HCT116 (cell line): Measurements from ENCODE around the gene PLA2G2F. TPM values are rescaled to one million over a fixed set of nuclear protein-coding genes. Genes with fewer than 3 reads are reported as not detected.

ENCODE experiments used
- ATAC-seq: fragments of 200-7000 bp; cut with Tn5 transposase; 2 replicates; pipeline ENCODE4 v1.9.1; 2020; ENCODE audit warnings: mild to moderate bottlenecking, moderate library complexity
- BruUV-seq: library from RNA; stranded (reverse); fragments of 400-500 nt; replicated peaks from 2 replicates; lab custom pipeline; 2021; lab: Mats Ljungman, UMichigan
- CTCF ChIA-PET: fragments of 300-600 bp; sonication (Branson Sonifier 250); formaldehyde crosslinking; loops from one replicate; lab custom pipeline; 2021; ENCODE audit warnings: antibody characterized with exemption; lab: Charles Lee
- POLR2A ChIA-PET: fragments of 300-600, 350-600 bp; sonication (Branson Sonifier 250); formaldehyde crosslinking; loops from one replicate; lab custom pipeline; 2021; ENCODE audit warnings: antibody characterized with exemption; lab: Charles Lee
- RAD21 ChIA-PET, 2 experiments: fragments of 300-600 bp; sonication (Branson Sonifier 250); formaldehyde crosslinking; loops; one replicate each; lab custom pipeline; 2023; ENCODE audit warnings: low total read pairs in 2 of 2; ENCODE audit not compliant: uncharacterized antibody in 2 of 2, unreplicated experiment in 2 of 2, low non-redundant PET in 1 of 2; lab: Charles Lee
- DNase-seq: peaks from one replicate; pipeline ENCODE4 v3.0.0-alpha.2; 2010; ENCODE audit warnings: low read depth, low spot score
- H2AFZ ChIP-seq: fragments of 200-600 bp; shearing (Covaris generic), sonication (generic); 2 replicates; pipeline ENCODE4 v1.6.1; 2017; ENCODE audit warnings: low read depth, mixed run types, mixed read lengths, antibody characterized with exemption, low read length; ENCODE audit not compliant: poor library complexity, severe bottlenecking
- H3K27ac ChIP-seq: 2 replicates; pipeline ENCODE4 v1.5.1; 2012; ENCODE audit warnings: low read depth, low read length
- H3K27me3 ChIP-seq: fragments of 200-600 bp; sonication (generic); 2 replicates; pipeline ENCODE4 v1.6.1; 2016; ENCODE audit warnings: mixed run types, low read length, mixed read lengths; ENCODE audit not compliant: insufficient read depth
- H3K36me3 ChIP-seq, 2 experiments: fragments of 200-500 bp in 1 of 2; fragments of 200-600 bp in 1 of 2; sonication (Bioruptor generic) in 1 of 2; sonication (generic) in 1 of 2; 2 replicates each; pipeline versions ENCODE4 v1.5.1 to v1.6.1; 2014 to 2016; ENCODE audit warnings: low read length in 2 of 2, inconsistent platforms in 1 of 2, mixed read lengths in 1 of 2, mixed run types in 1 of 2; ENCODE audit not compliant: insufficient read depth in 2 of 2, control insufficient read depth in 1 of 2
- H3K4me1 ChIP-seq, 2 experiments: fragments of 200-600 bp in 1 of 2; sonication (generic) in 1 of 2; 2 replicates each; pipeline versions ENCODE4 v1.5.1 to v1.6.1; 2012 to 2017; ENCODE audit warnings: low read length in 2 of 2, inconsistent platforms in 1 of 2, mild to moderate bottlenecking in 1 of 2, mixed read lengths in 1 of 2, mixed run types in 1 of 2, moderate library complexity in 1 of 2; ENCODE audit not compliant: insufficient read depth in 2 of 2, control insufficient read depth in 1 of 2
- H3K4me2 ChIP-seq: fragments of 200-600 bp; sonication (generic); 2 replicates; pipeline ENCODE4 v1.6.1; 2017; ENCODE audit warnings: mixed run types, low read length, mixed read lengths
- H3K4me3 ChIP-seq, 2 experiments: fragments of 200-600 bp in 1 of 2; sonication (generic) in 1 of 2; replicated peaks in 1 of 2; 2 replicates each; pipeline ENCODE4 v1.5.1; 2011 to 2016; ENCODE audit warnings: low read length in 2 of 2, control low read depth in 1 of 2, low read depth in 1 of 2, mild to moderate bottlenecking in 1 of 2, mixed read lengths in 1 of 2, mixed run types in 1 of 2
- H3K79me2 ChIP-seq: fragments of 200-600 bp; sonication (generic); 2 replicates; pipeline ENCODE4 v1.6.1; 2017; ENCODE audit warnings: mild to moderate bottlenecking, mixed run types, low read length, moderate library complexity, mixed read lengths; ENCODE audit not compliant: insufficient read depth
- H3K9ac ChIP-seq: fragments of 200-600 bp; sonication (generic); 2 replicates; pipeline ENCODE4 v1.6.1; 2016; ENCODE audit warnings: low read length, mixed read lengths
- H3K9me2 ChIP-seq: fragments of 200-600 bp; sonication (generic), shearing (Covaris generic); 2 replicates; pipeline ENCODE4 v1.6.1; 2017; ENCODE audit warnings: mixed run types, mild to moderate bottlenecking, moderate library complexity; ENCODE audit not compliant: insufficient read depth
- H3K9me3 ChIP-seq, 2 experiments: fragments of 200-500 bp in 1 of 2; fragments of 200-600 bp in 1 of 2; sonication (Bioruptor generic) in 1 of 2; sonication (generic) in 1 of 2; 2 replicates each; pipeline ENCODE4 v1.6.1; 2014 to 2017; ENCODE audit warnings: low read length in 2 of 2, mixed read lengths in 2 of 2, inconsistent platforms in 1 of 2, low read depth in 1 of 2, mild to moderate bottlenecking in 1 of 2, mixed run types in 1 of 2, moderate library complexity in 1 of 2; ENCODE audit not compliant: control insufficient read depth in 1 of 2, insufficient read depth in 1 of 2
- H4K20me1 ChIP-seq: fragments of 200-600 bp; sonication (generic), shearing (Covaris generic); 2 replicates; pipeline ENCODE4 v1.6.1; 2017; ENCODE audit warnings: mixed run types, mild to moderate bottlenecking, moderate library complexity; ENCODE audit not compliant: insufficient read depth
- CBX3 ChIP-seq: IDR thresholded peaks from 2 replicates; pipeline ENCODE4 v1.6.1; 2012; ENCODE audit warnings: low read depth
- CTCF ChIP-seq, 3 experiments: fragments of 200-600 bp in 1 of 3; sonication (generic) in 1 of 3; IDR thresholded peaks in 2 of 3; conservative IDR thresholded peaks in 1 of 3; 2 replicates each; pipeline ENCODE4 v1.5.1; 2012 to 2017; ENCODE audit warnings: low read depth in 2 of 3, low read length in 2 of 3, antibody characterized with exemption in 1 of 3, borderline replicate concordance in 1 of 3, control low read depth in 1 of 3, mild to moderate bottlenecking in 1 of 3, mixed read lengths in 1 of 3, mixed run types in 1 of 3, moderate library complexity in 1 of 3; ENCODE audit not compliant: insufficient read depth in 1 of 3
- POLR2A ChIP-seq: IDR thresholded peaks from 2 replicates; pipeline ENCODE4 v1.7.0; 2011; ENCODE audit warnings: borderline replicate concordance; ENCODE audit not compliant: insufficient read depth, insufficient read length; ENCODE audit errors: extremely low read depth
- POLR2AphosphoS5 ChIP-seq: IDR thresholded peaks from 2 replicates; pipeline ENCODE4 v1.6.1; 2011; ENCODE audit warnings: mild to moderate bottlenecking, low read depth, low read length, moderate library complexity
- RAD21 ChIP-seq: IDR thresholded peaks from 2 replicates; pipeline ENCODE4 v1.6.1; 2012; ENCODE audit warnings: low read depth, mild to moderate bottlenecking
- SP1 ChIP-seq: IDR thresholded peaks from 2 replicates; pipeline ENCODE4 v1.6.1; 2012; ENCODE audit warnings: low read depth
- YY1 ChIP-seq: IDR thresholded peaks from 2 replicates; pipeline ENCODE4 v1.6.1; 2011; ENCODE audit warnings: low read length, low read depth, moderate library complexity, mild to moderate bottlenecking; ENCODE audit not compliant: insufficient replicate concordance; ENCODE audit errors: extremely low read depth
- ZFX ChIP-seq: fragments of 450-650 bp; IDR thresholded peaks from 2 replicates; pipeline ENCODE4 v1.6.1; 2017
- intact Hi-C: fragments of 100-400 bp; cut with micrococcal nuclease; formaldehyde crosslinking; loops from 2 replicates; pipeline ENCODE4 v1.10.0; 2022
- total RNA-seq: library from RNA; stranded (reverse); gene quantifications from one replicate; pipeline ENCODE4 v1.2.1, GENCODE V29; 2021; ENCODE audit not compliant: unreplicated experiment

PLA2G2F gene
- total RNA-seq, 1 experiment from 2014 or later = 0.12 TPM

GRCh38 chr1:20096840-20097447, 42.2 kb upstream of the PLA2G2F start:
- Histone ChIP-seq H2AFZ (no peak overlapping the region), H3K4me2 (no peak overlapping the region), H3K9me2 (no peaks in the 10 kb centered on the region), H3K4me1 (no peaks in the 10 kb centered on the region), H3K27ac (no peak overlapping the region), H3K36me3 (no peaks in the 10 kb centered on the region), H3K27me3 (peaks cover 10% of the 10 kb centered on the region; the same call in 1 of the 2 replicates), H3K79me2 (no peaks in the 10 kb centered on the region), H4K20me1 (no peaks in the 10 kb centered on the region), H3K9me3 (no peaks in the 10 kb centered on the region), H3K4me3 (no peak overlapping the region), H3K9ac (no peak overlapping the region)
- ATAC-seq (no peak), DNase-seq (no peak)
- POLR2A ChIA-PET = no interaction called here
- intact Hi-C loops = no loop called here
- CTCF ChIA-PET = no interaction called here
- BruUV-seq = no TSS peak
- TF ChIP-seq SP1 = no peak
- TF ChIP-seq YY1 = no peak
- no peak for TF ChIP-seq RAD21
- no peak for TF ChIP-seq CBX3
- TF ChIP-seq POLR2A = no peak
- no peak for TF ChIP-seq POLR2AphosphoS5
- no peak for TF ChIP-seq ZFX
- RAD21 ChIA-PET = no interaction called here

DNA sequence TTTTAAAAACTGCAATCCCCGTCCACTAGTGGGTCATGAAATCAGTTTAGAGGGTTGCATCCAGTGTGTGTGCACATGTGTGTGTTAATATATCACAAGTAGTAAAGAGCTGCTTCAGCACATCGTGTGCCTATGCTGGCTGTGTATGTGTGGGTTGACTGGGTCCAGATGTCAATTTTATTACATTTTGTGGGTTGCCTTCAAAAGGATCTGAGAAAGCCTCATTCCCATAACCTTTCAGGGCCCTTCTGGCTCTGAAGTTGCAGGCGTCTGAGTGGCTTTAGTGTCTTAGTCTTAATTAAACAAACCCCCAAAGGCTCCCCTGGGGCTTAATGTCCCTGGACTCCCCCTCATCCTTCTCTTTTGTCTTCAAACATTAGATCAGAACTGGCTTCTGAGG, 39.6 kb upstream of the PLA2G2F start:
- no peak overlapping the region for H3K4me3 ChIP-seq
- TF ChIP-seq YY1 (no peak), ZFX (no peak), CTCF (IDR thresholded peaks at IDR 0.05 in 2 of 3, conservative IDR thresholded peaks at IDR 0.05 in 1 of 3; ENCODE audit: borderline replicate concordance in 1 of 3, insufficient read depth in 1 of 3, low read depth in 2 of 3, low read length in 2 of 3) (no peak)
- TF ChIP-seq, all 23 proteins: peak for 0
- ChIA-PET CTCF (interaction anchor here (3.0 kb wide), 1 partner anchor 125 kb away, joined by 9 read pairs; no protein-coding TSS in a partner anchor), POLR2A (no interaction called here), RAD21 (no interaction called here)
- Histone ChIP-seq H3K27ac (no peak overlapping the region), H3K9me2 (no peaks in the 10 kb centered on the region), H3K79me2 (no peaks in the 10 kb centered on the region), H3K36me3 (no peaks in the 10 kb centered on the region), H3K9me3 (no peaks in the 10 kb centered on the region), H4K20me1 (no peaks in the 10 kb centered on the region), H3K9ac (no peak overlapping the region), H3K4me1 (no peaks in the 10 kb centered on the region), H3K27me3 (no peaks in the 10 kb centered on the region), H3K4me2 (no peak overlapping the region), H2AFZ (no peak overlapping the region)
- intact Hi-C loops = no loop called here
- ATAC-seq (no peak), DNase-seq (no peak)
- BruUV-seq = no TSS peak
